GM23338 (cell line): ENCODE data around the gene RFX6. TPM values are rescaled to one million over a fixed set of nuclear protein-coding genes. Genes with fewer than 3 reads are reported as not detected.

Experiments used
- ATAC-seq: fragments of 200-7000 bp; cut with Tn5 transposase; 3 replicates; pipeline ENCODE4 v1.9.1; 2020
- DNase-seq: peaks from one replicate; pipeline ENCODE4 v3.0.0-alpha.2; 2015; ENCODE audit warnings: low spot score
- H2AFZ ChIP-seq: fragments of 200-600 bp; sonication (generic); 2 replicates; pipeline ENCODE4 v1.8.0; 2016; ENCODE audit warnings: antibody characterized with exemption, mild to moderate bottlenecking, moderate library complexity
- H3F3A ChIP-seq: fragments of 200-600 bp; sonication (generic); replicated peaks from 2 replicates; pipeline ENCODE4 v1.8.0; 2017; ENCODE audit warnings: antibody characterized with exemption, mixed run types, low read depth
- H3K27ac ChIP-seq: fragments of 200-600 bp; sonication (generic); 2 replicates; pipeline ENCODE4 v1.6.1; 2016; ENCODE audit warnings: low read depth
- H3K27me3 ChIP-seq: fragments of 200-600 bp; sonication (generic); 2 replicates; pipeline ENCODE4 v1.8.0; 2016; ENCODE audit warnings: mild to moderate bottlenecking, mixed run types, moderate library complexity; ENCODE audit not compliant: insufficient read depth
- H3K36me3 ChIP-seq: fragments of 200-600 bp; sonication (generic); 2 replicates; pipeline ENCODE4 v1.8.0; 2016; ENCODE audit warnings: mild to moderate bottlenecking; ENCODE audit not compliant: insufficient read depth
- H3K4me1 ChIP-seq: fragments of 200-600 bp; sonication (generic); 2 replicates; pipeline ENCODE4 v1.8.0; 2016; ENCODE audit warnings: mild to moderate bottlenecking, moderate library complexity; ENCODE audit not compliant: insufficient read depth
- H3K4me2 ChIP-seq: fragments of 200-600 bp; sonication (generic); 2 replicates; pipeline ENCODE4 v1.7.1; 2017; ENCODE audit warnings: mixed run types
- H3K4me3 ChIP-seq: fragments of 200-600 bp; sonication (generic); 2 replicates; pipeline ENCODE4 v1.6.1; 2016; ENCODE audit warnings: mixed run types
- H3K79me2 ChIP-seq: fragments of 200-600 bp; sonication (generic); replicated peaks from 2 replicates; pipeline ENCODE4 v1.8.0; 2017; ENCODE audit warnings: mild to moderate bottlenecking; ENCODE audit not compliant: insufficient read depth
- H3K9me2 ChIP-seq: fragments of 200-600 bp; sonication (generic); 2 replicates; pipeline ENCODE4 v1.8.0; 2017; ENCODE audit not compliant: insufficient read depth
- H4K20me1 ChIP-seq: fragments of 200-600 bp; sonication (generic); replicated peaks from 2 replicates; pipeline ENCODE4 v1.8.0; 2017; ENCODE audit warnings: mild to moderate bottlenecking; ENCODE audit not compliant: insufficient read depth
- H3K27ac Mint-ChIP-seq: 2 replicates; pipeline ENCODE4 v1.8.0; 2020; ENCODE audit warnings: inconsistent platforms, mild to moderate bottlenecking, moderate library complexity, mixed read lengths
- H3K27me3 Mint-ChIP-seq: 3 replicates; pipeline ENCODE4 v1.8.0; 2022; ENCODE audit warnings: low read depth, mild to moderate bottlenecking, moderate library complexity, mixed read lengths, inconsistent platforms; ENCODE audit not compliant: insufficient read depth, poor library complexity
- H3K36me3 Mint-ChIP-seq: 3 replicates; pipeline ENCODE4 v1.8.0; 2021; ENCODE audit warnings: low read depth, mild to moderate bottlenecking, inconsistent platforms, moderate library complexity, mixed read lengths
- H3K4me1 Mint-ChIP-seq: 3 replicates; pipeline ENCODE4 v1.8.0; 2020; ENCODE audit warnings: mild to moderate bottlenecking, inconsistent platforms, mixed read lengths
- H3K4me3 Mint-ChIP-seq: 3 replicates; pipeline ENCODE4 v1.8.0; 2021; ENCODE audit warnings: moderate library complexity, mild to moderate bottlenecking, inconsistent platforms, mixed read lengths
- H3K9me3 Mint-ChIP-seq: 3 replicates; pipeline ENCODE4 v1.8.0; 2020; ENCODE audit warnings: moderate library complexity, mild to moderate bottlenecking, inconsistent platforms, mixed read lengths
- CREB1 ChIP-seq: fragments of 250-450 bp; sonication (Bioruptor Pico); IDR thresholded peaks from 2 replicates; pipeline ENCODE4 v1.5.0; 2020; ENCODE audit warnings: low read depth, mild to moderate bottlenecking, moderate library complexity
- EZH2 ChIP-seq: fragments of 200-600 bp; sonication (generic); IDR thresholded peaks from one replicate; pipeline ENCODE4 v1.8.0; 2017; ENCODE audit warnings: antibody characterized with exemption, mild to moderate bottlenecking, low read depth; ENCODE audit not compliant: unreplicated experiment
- JUNB ChIP-seq: IDR thresholded peaks from one replicate; pipeline ENCODE4 v1.6.1; 2016; ENCODE audit warnings: antibody characterized with exemption; ENCODE audit not compliant: unreplicated experiment
- NANOG ChIP-seq: IDR thresholded peaks from 2 replicates; pipeline ENCODE4 v1.6.1; 2016; ENCODE audit warnings: antibody characterized with exemption, borderline replicate concordance
- POLR2AphosphoS5 ChIP-seq: IDR thresholded peaks from 2 replicates; pipeline ENCODE4 v1.6.1; 2016; ENCODE audit warnings: antibody characterized with exemption, low read depth
- STAT1 ChIP-seq: IDR thresholded peaks from one replicate; pipeline ENCODE4 v1.6.1; 2016; ENCODE audit warnings: antibody characterized with exemption; ENCODE audit not compliant: unreplicated experiment
- ZNF114 ChIP-seq: fragments of 250-450 bp; sonication (Bioruptor Pico); IDR thresholded peaks from 2 replicates; pipeline ENCODE4 v1.5.0; 2020; ENCODE audit warnings: mild to moderate bottlenecking, moderate library complexity
- ZNF331 ChIP-seq: fragments of 250-450 bp; sonication (Bioruptor Pico); IDR thresholded peaks from 2 replicates; pipeline ENCODE4 v1.5.0; 2020; ENCODE audit warnings: low read depth, mild to moderate bottlenecking, moderate library complexity
- polyA plus RNA-seq: library from polyadenylated mRNA; unstranded; fragments of >200 nt; fragmentation: Nextera tagmentation; extraction: Ambion mirVana; gene quantifications from 2 replicates; pipeline ENCODE4 v1.2.1, GENCODE V29; 2016
- total RNA-seq: library from RNA; depleted of rRNA; stranded (reverse); fragments of >200 nt; shearing (Covaris generic); gene quantifications from 2 replicates; pipeline ENCODE4 v1.2.3, GENCODE V29; 2014
- TF ChIP-seq, protein P1 (sequence below): IDR thresholded peaks from one replicate; pipeline ENCODE4 v1.6.1; 2018; ENCODE audit warnings: antibody characterized with exemption; ENCODE audit not compliant: unreplicated experiment
- TF ChIP-seq, protein P2 (sequence below), 2 experiments: fragments of 200-600 bp in 1 of 2; sonication (generic) in 1 of 2; conservative IDR thresholded peaks; 2 replicates each; pipeline versions ENCODE4 v1.5.1 to v1.6.1; 2016 to 2017; ENCODE audit warnings: antibody characterized with exemption in 2 of 2, low read depth in 2 of 2, mild to moderate bottlenecking in 2 of 2, moderate library complexity in 1 of 2
- TF ChIP-seq, protein P3 (sequence below): IDR thresholded peaks from 2 replicates; pipeline ENCODE4 v1.6.1; 2016; ENCODE audit warnings: antibody characterized with exemption
- TF ChIP-seq, protein P4 (sequence below): fragments of 250-450 bp; sonication (Bioruptor Pico); IDR thresholded peaks from 2 replicates; pipeline ENCODE4 v1.5.0; 2020; ENCODE audit warnings: mild to moderate bottlenecking, moderate library complexity

The RFX6 gene
- total and polyA plus RNA-seq, 2 experiments from 2014 or later, result 0.35 TPM; not detected in 1

DNA sequence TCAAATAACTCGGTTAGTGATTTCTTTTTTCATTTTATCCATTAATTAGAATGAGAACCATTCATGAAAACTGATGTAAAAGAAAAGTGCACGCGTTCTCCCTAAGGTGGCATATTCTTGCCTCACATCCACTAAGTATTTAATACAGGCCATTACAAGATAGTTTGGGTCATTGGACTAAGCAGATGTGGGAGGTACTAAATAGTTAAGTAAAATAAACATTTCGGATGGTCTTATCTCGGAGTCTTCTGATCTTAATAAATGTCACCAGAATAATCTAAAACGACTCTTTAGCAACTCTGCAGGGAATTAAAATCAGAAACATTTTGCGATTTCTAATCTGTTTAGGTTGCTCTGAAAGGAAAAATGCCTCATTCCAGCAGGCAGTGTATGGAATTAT lies 78.7 kb downstream of the RFX6 start:
- Histone ChIP-seq H3K27me3 (no peaks in the 10 kb centered on the region), H3K4me2 (no peak overlapping the region), H3K79me2 (no peaks in the 10 kb centered on the region), H3K4me3 (no peak overlapping the region), H3F3A (no peaks in the 10 kb centered on the region), H3K27ac (no peak overlapping the region), H3K9me2 (no peaks in the 10 kb centered on the region), H3K4me1 (no peaks in the 10 kb centered on the region), H4K20me1 (no peaks in the 10 kb centered on the region), H3K36me3 (no peaks in the 10 kb centered on the region), H2AFZ (no peak overlapping the region)
- no peak overlapping the region for H3K4me3 Mint-ChIP-seq
- DNase-seq, result no peak
- no peak for ATAC-seq
- no peaks in the 10 kb centered on the region for H3K9me3 Mint-ChIP-seq
- no peaks in the 10 kb centered on the region; the same call in 1 of the 3 replicates for H3K4me1 Mint-ChIP-seq
- H3K27ac Mint-ChIP-seq, result no peak overlapping the region
- TF ChIP-seq POLR2AphosphoS5, result no peak
- TF ChIP-seq ZNF331 (CRISPR knock-in tag), result no peak
- no peak for TF ChIP-seq CREB1 (CRISPR knock-in tag)
- no peak for TF ChIP-seq ZNF114
- no peak for TF ChIP-seq JUNB
- TF ChIP-seq, protein P1, sequence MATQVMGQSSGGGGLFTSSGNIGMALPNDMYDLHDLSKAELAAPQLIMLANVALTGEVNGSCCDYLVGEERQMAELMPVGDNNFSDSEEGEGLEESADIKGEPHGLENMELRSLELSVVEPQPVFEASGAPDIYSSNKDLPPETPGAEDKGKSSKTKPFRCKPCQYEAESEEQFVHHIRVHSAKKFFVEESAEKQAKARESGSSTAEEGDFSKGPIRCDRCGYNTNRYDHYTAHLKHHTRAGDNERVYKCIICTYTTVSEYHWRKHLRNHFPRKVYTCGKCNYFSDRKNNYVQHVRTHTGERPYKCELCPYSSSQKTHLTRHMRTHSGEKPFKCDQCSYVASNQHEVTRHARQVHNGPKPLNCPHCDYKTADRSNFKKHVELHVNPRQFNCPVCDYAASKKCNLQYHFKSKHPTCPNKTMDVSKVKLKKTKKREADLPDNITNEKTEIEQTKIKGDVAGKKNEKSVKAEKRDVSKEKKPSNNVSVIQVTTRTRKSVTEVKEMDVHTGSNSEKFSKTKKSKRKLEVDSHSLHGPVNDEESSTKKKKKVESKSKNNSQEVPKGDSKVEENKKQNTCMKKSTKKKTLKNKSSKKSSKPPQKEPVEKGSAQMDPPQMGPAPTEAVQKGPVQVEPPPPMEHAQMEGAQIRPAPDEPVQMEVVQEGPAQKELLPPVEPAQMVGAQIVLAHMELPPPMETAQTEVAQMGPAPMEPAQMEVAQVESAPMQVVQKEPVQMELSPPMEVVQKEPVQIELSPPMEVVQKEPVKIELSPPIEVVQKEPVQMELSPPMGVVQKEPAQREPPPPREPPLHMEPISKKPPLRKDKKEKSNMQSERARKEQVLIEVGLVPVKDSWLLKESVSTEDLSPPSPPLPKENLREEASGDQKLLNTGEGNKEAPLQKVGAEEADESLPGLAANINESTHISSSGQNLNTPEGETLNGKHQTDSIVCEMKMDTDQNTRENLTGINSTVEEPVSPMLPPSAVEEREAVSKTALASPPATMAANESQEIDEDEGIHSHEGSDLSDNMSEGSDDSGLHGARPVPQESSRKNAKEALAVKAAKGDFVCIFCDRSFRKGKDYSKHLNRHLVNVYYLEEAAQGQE, result no peak
- TF ChIP-seq, protein P2, sequence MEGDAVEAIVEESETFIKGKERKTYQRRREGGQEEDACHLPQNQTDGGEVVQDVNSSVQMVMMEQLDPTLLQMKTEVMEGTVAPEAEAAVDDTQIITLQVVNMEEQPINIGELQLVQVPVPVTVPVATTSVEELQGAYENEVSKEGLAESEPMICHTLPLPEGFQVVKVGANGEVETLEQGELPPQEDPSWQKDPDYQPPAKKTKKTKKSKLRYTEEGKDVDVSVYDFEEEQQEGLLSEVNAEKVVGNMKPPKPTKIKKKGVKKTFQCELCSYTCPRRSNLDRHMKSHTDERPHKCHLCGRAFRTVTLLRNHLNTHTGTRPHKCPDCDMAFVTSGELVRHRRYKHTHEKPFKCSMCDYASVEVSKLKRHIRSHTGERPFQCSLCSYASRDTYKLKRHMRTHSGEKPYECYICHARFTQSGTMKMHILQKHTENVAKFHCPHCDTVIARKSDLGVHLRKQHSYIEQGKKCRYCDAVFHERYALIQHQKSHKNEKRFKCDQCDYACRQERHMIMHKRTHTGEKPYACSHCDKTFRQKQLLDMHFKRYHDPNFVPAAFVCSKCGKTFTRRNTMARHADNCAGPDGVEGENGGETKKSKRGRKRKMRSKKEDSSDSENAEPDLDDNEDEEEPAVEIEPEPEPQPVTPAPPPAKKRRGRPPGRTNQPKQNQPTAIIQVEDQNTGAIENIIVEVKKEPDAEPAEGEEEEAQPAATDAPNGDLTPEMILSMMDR (conservative IDR thresholded peaks at IDR 0.05; ENCODE audit: low read depth in 2 of 2), result no peak
- TF ChIP-seq, protein P3, sequence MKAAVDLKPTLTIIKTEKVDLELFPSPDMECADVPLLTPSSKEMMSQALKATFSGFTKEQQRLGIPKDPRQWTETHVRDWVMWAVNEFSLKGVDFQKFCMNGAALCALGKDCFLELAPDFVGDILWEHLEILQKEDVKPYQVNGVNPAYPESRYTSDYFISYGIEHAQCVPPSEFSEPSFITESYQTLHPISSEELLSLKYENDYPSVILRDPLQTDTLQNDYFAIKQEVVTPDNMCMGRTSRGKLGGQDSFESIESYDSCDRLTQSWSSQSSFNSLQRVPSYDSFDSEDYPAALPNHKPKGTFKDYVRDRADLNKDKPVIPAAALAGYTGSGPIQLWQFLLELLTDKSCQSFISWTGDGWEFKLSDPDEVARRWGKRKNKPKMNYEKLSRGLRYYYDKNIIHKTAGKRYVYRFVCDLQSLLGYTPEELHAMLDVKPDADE, result no peak
- no peak for TF ChIP-seq NANOG
- no peak for TF ChIP-seq EZH2
- no peak for TF ChIP-seq STAT1
- H3K27me3 Mint-ChIP-seq, result peaks cover 4% of the 10 kb centered on the region
- no peaks in the 10 kb centered on the region for H3K36me3 Mint-ChIP-seq

DNA sequence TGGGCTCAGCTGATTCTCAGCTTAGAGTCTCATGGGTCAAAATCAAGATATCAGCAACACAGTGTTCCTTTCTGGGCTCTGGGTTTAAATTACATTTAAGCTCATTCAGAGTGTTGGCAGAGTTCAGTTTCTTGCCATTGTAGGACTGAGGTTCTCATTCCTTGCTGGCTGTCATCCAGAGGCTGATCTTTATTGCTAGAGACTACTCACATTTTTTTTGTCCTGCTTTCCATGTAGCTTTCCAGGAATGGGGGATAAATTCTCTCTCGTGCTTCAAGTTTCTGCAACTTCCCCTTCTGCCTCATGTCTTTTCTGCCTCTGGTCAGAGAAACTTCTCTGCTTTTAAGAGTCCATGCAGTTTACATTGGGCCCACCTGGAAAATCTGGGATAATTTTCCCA lies 86.9 kb downstream of the RFX6 start:
- DNase-seq (no peak), ATAC-seq (no peak)
- H3K36me3 Mint-ChIP-seq, result no peaks in the 10 kb centered on the region
- no peak overlapping the region for H3K4me2 ChIP-seq
- H3K4me1 Mint-ChIP-seq, result peaks cover 3% of the 10 kb centered on the region; the same call in 1 of the 3 replicates
- no peaks in the 10 kb centered on the region for H4K20me1 ChIP-seq
- H3K27ac ChIP-seq, result no peak overlapping the region
- H3K79me2 ChIP-seq, result no peaks in the 10 kb centered on the region
- no peak overlapping the region for H2AFZ ChIP-seq
- no peaks in the 10 kb centered on the region for H3K9me2 ChIP-seq
- H3K4me3 ChIP-seq, result no peak overlapping the region
- H3K27ac Mint-ChIP-seq, result no peak overlapping the region
- no peaks in the 10 kb centered on the region for H3K27me3 ChIP-seq
- no peaks in the 10 kb centered on the region for H3F3A ChIP-seq
- H3K4me1 ChIP-seq, result no peaks in the 10 kb centered on the region
- no peaks in the 10 kb centered on the region for H3K36me3 ChIP-seq
- H3K4me3 Mint-ChIP-seq, result no peak overlapping the region
- peaks cover 1% of the 10 kb centered on the region for H3K27me3 Mint-ChIP-seq
- H3K9me3 Mint-ChIP-seq, result no peaks in the 10 kb centered on the region
- TF ChIP-seq, protein P4, sequence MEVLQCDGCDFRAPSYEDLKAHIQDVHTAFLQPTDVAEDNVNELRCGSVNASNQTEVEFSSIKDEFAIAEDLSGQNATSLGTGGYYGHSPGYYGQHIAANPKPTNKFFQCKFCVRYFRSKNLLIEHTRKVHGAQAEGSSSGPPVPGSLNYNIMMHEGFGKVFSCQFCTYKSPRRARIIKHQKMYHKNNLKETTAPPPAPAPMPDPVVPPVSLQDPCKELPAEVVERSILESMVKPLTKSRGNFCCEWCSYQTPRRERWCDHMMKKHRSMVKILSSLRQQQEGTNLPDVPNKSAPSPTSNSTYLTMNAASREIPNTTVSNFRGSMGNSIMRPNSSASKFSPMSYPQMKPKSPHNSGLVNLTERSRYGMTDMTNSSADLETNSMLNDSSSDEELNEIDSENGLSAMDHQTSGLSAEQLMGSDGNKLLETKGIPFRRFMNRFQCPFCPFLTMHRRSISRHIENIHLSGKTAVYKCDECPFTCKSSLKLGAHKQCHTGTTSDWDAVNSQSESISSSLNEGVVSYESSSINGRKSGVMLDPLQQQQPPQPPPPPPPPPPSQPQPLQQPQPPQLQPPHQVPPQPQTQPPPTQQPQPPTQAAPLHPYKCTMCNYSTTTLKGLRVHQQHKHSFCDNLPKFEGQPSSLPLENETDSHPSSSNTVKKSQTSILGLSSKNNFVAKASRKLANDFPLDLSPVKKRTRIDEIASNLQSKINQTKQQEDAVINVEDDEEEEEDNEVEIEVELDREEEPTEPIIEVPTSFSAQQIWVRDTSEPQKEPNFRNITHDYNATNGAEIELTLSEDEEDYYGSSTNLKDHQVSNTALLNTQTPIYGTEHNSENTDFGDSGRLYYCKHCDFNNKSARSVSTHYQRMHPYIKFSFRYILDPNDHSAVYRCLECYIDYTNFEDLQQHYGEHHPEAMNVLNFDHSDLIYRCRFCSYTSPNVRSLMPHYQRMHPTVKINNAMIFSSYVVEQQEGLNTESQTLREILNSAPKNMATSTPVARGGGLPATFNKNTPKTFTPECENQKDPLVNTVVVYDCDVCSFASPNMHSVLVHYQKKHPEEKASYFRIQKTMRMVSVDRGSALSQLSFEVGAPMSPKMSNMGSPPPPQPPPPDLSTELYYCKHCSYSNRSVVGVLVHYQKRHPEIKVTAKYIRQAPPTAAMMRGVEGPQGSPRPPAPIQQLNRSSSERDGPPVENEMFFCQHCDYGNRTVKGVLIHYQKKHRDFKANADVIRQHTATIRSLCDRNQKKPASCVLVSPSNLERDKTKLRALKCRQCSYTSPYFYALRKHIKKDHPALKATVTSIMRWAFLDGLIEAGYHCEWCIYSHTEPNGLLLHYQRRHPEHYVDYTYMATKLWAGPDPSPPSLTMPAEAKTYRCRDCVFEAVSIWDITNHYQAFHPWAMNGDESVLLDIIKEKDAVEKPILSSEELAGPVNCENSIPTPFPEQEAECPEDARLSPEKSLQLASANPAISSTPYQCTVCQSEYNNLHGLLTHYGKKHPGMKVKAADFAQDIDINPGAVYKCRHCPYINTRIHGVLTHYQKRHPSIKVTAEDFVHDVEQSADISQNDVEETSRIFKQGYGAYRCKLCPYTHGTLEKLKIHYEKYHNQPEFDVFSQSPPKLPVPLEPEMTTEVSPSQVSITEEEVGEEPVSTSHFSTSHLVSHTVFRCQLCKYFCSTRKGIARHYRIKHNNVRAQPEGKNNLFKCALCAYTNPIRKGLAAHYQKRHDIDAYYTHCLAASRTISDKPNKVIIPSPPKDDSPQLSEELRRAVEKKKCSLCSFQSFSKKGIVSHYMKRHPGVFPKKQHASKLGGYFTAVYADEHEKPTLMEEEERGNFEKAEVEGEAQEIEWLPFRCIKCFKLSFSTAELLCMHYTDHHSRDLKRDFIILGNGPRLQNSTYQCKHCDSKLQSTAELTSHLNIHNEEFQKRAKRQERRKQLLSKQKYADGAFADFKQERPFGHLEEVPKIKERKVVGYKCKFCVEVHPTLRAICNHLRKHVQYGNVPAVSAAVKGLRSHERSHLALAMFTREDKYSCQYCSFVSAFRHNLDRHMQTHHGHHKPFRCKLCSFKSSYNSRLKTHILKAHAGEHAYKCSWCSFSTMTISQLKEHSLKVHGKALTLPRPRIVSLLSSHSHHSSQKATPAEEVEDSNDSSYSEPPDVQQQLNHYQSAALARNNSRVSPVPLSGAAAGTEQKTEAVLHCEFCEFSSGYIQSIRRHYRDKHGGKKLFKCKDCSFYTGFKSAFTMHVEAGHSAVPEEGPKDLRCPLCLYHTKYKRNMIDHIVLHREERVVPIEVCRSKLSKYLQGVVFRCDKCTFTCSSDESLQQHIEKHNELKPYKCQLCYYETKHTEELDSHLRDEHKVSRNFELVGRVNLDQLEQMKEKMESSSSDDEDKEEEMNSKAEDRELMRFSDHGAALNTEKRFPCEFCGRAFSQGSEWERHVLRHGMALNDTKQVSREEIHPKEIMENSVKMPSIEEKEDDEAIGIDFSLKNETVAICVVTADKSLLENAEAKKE (CRISPR knock-in tag), result no peak
